ENCODE data around the gene CCNF. TPM values are rescaled to one million over a fixed set of nuclear protein-coding genes. Genes with fewer than 3 reads are reported as not detected.

CCNF gene
- total RNA-seq, 4 donors from 2014 or later: 1.2 to 2.5 (median 1.8) TPM

DNA sequence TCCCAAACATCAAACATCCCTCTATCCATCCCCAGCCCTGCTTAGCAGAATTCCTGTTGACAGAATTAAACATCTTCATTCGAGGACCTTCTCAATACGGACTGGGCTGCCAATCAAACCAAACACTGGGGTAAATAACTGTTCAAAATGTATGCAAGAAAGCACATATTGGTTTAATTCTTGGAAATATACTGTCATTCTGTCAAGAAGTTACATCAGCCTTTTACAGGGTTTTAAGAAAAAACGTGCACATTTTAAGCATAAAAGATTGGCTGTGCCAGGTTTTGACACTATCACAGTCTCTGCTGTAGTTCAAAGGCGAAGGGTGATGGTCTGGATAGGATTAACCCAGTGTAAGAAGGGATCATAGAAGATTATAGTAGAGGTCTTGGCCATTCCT lies 25.1 kb upstream of the CCNF start:
- no peaks in the 10 kb centered on the region for H3K9me3 ChIP-seq
- TF ChIP-seq POLR2A (IDR thresholded peaks at IDR 0.05): no peak
- TF ChIP-seq, protein P1, sequence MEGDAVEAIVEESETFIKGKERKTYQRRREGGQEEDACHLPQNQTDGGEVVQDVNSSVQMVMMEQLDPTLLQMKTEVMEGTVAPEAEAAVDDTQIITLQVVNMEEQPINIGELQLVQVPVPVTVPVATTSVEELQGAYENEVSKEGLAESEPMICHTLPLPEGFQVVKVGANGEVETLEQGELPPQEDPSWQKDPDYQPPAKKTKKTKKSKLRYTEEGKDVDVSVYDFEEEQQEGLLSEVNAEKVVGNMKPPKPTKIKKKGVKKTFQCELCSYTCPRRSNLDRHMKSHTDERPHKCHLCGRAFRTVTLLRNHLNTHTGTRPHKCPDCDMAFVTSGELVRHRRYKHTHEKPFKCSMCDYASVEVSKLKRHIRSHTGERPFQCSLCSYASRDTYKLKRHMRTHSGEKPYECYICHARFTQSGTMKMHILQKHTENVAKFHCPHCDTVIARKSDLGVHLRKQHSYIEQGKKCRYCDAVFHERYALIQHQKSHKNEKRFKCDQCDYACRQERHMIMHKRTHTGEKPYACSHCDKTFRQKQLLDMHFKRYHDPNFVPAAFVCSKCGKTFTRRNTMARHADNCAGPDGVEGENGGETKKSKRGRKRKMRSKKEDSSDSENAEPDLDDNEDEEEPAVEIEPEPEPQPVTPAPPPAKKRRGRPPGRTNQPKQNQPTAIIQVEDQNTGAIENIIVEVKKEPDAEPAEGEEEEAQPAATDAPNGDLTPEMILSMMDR (IDR thresholded peaks at IDR 0.05): no peak

DNA sequence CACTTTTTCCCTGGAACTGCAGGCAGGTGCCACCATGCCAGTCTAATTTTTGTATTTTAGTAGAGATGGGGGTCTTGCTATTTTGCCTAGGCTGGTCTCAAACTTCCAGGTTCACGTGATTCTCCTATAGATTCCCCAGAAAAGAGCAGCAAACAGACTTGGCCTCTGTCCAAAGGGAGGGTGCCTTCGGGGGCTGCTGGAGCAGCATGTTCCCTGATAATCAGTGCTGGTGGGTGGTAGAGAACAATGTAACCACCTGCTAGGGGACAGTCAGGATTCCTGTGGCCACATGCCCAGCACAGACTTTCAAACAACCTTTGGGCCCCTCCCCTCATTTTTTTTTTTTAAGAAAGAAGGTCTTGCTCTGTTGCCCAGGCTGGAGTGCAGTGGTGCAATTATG lies 14.2 kb upstream of the CCNF start:
- Histone ChIP-seq H3K27me3 (no peaks in the 10 kb centered on the region), H3K36me3 (no peaks in the 10 kb centered on the region), H3K27ac (no peak overlapping the region), H3K9me3 (no peaks in the 10 kb centered on the region), H3K4me3 (replicated peaks in 1 of 3) (no peak overlapping the region), H3K4me1 (no peaks in the 10 kb centered on the region)
- 58 to 61% methylated on average over 2 of the region's 2 CpGs for WGBS, 2 donors
- intact Hi-C loops (cut with DNase I): no loop called here
- no peak for TF ChIP-seq POLR2A (IDR thresholded peaks at IDR 0.05)
- TF ChIP-seq, protein P1 (IDR thresholded peaks at IDR 0.05): no peak
- DNase-seq: no peak

More for the DNA sequence above, 25.1 kb upstream of the CCNF start:
- H3K27ac ChIP-seq: no peak overlapping the region
- WGBS, 2 donors: 71 to 75% methylated on average over 4 of the region's 4 CpGs
- no peaks in the 10 kb centered on the region for H3K36me3 ChIP-seq
- DNase-seq: no peak
- no peaks in the 10 kb centered on the region for H3K27me3 ChIP-seq
- H3K4me1 ChIP-seq: no peaks in the 10 kb centered on the region
- intact Hi-C loops (cut with DNase I): no loop called here
- H3K4me3 ChIP-seq (replicated peaks in 1 of 3): no peak overlapping the region

DNA sequence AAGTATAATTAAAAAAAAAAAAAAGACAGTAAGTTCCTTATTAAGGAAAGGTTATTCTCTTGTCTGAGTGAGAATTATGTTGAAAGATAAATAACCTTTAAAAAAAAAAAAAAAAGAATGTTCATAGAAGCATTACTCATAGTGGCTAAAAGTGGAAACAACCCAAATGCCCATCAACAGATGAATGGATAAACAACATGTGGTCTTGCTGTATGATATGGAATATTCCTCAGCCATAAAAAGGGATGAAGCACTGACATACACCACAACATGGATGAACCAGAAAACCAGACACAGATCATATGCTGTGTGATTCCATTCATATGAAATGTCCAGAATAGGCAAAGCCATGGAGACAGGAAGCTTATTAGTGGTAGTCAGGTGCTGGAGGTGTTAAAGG lies 9.2 kb upstream of the CCNF start:
- Histone ChIP-seq H3K27ac (no peak overlapping the region), H3K27me3 (no peaks in the 10 kb centered on the region), H3K4me3 (replicated peaks in 1 of 3) (no peak overlapping the region), H3K9me3 (no peaks in the 10 kb centered on the region), H3K36me3 (no peaks in the 10 kb centered on the region), H3K4me1 (no peaks in the 10 kb centered on the region)
- no peak for DNase-seq
- intact Hi-C loops (cut with DNase I): loop anchor here (5.0 to 10.0 kb wide), 4 partner anchors 78 to 225 kb away; partner anchors contain the start of genes ABCA3, CASKIN1 and RNPS1
- no peak for TF ChIP-seq POLR2A (IDR thresholded peaks at IDR 0.05)
- TF ChIP-seq, protein P1 (IDR thresholded peaks at IDR 0.05): no peak

DNA sequence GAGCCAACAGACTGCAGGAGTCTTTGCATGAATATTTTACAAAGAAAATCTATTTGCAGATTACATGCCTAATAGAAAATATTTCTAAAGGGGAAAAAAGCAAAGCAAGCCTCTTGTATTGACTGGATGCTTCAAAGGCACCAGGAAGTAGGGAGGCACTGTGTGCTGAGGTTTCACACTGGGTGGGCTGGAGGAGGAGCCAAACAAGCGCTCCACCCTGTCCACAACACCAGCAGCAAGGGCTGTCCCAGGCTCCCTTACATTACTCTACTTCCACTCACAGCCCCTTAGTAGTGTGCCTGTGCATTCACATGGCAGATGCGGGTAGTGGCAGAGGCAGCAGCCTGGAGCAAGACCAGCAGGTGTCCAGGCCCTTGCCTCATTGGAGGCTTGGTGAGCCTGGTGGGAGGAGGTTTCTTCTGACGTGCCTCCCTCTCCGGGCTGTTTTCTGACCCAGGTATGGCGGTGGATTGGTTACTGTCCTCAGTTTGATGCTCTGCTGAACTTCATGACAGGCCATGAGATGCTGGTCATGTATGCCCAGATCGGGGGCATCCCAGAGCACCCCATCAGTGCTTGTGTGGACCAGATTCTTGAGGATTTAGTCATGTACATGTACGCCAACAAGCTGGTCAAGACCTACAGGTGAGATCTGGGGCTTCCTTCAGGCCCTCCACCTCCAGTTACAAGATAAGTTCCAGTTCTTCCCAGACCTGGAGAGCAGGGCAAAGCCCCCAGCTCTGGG lies 7.0 kb upstream of the CCNF start:
- no peaks in the 10 kb centered on the region for H3K9me3 ChIP-seq
- peaks cover 0 to 9% of the 10 kb centered on the region in 2 donors for H3K4me1 ChIP-seq
- no peaks in the 10 kb centered on the region for H3K27me3 ChIP-seq
- DNase-seq: no peak
- no peaks in the 10 kb centered on the region for H3K36me3 ChIP-seq
- 92 to 93% methylated on average over 5 to 7 of the region's 7 CpGs for WGBS, 2 donors
- intact Hi-C loops (cut with DNase I): loop anchor here (5.0 to 10.0 kb wide), 4 partner anchors 80 to 227 kb away; partner anchors contain the start of genes ABCA3, CASKIN1 and RNPS1
- TF ChIP-seq, protein P1 (IDR thresholded peaks at IDR 0.05): no peak
- no peak for TF ChIP-seq POLR2A (IDR thresholded peaks at IDR 0.05)
- no peak overlapping the region for H3K27ac ChIP-seq
- no peak overlapping the region for H3K4me3 ChIP-seq (replicated peaks in 1 of 3)

Measured in thyroid gland (tissue), 4 donors.